Esophagus muscularis mucosa (tissue), 4 donors: ENCODE results near the gene TMC1. TPM values are rescaled to one million over a fixed set of nuclear protein-coding genes. Genes with fewer than 3 reads are reported as not detected.

Experiments used
- DNase-seq: peaks from one replicate; pipeline ENCODE4 v3.0.0-alpha.2; 2017; ENCODE audit errors: extremely low spot score
- H3K27ac ChIP-seq, 4 donors: fragments of 200-600 bp; sonication (generic); replicated peaks in 1 of 4; 1 replicate in 3 of 4; 2 replicates in 1 of 4; pipeline ENCODE4 v1.5.1; 2016 to 2019; ENCODE audit warnings: mild to moderate bottlenecking in 1 of 4
- H3K27me3 ChIP-seq, 4 donors: fragments of 200-600 bp; sonication (generic); one replicate each; pipeline versions ENCODE4 v1.5.1 to v1.6.0; 2016 to 2019
- H3K36me3 ChIP-seq, 4 donors: fragments of 200-600 bp; sonication (generic); one replicate each; pipeline ENCODE4 v1.5.1; 2016 to 2019
- H3K4me1 ChIP-seq, 4 donors: fragments of 200-600 bp; sonication (generic); one replicate each; pipeline ENCODE4 v1.5.1; 2016 to 2019
- H3K4me3 ChIP-seq, 4 donors: fragments of 200-600 bp; sonication (generic); 1 replicate in 2 of 4; 2 replicates in 2 of 4; pipeline ENCODE4 v1.5.1; 2016 to 2019; ENCODE audit warnings: mild to moderate bottlenecking in 4 of 4, moderate library complexity in 1 of 4
- H3K9me3 ChIP-seq, 4 donors: fragments of 200-600 bp; sonication (generic); 1 replicate in 3 of 4; 2 replicates in 1 of 4; pipeline ENCODE4 v1.5.1; 2016 to 2019
- EP300 ChIP-seq: sonication (generic); formaldehyde crosslinking; IDR thresholded peaks from one replicate; pipeline ENCODE4 v1.6.1; 2017; ENCODE audit warnings: antibody characterized with exemption
- POLR2A ChIP-seq: fragments of 450-650 bp; IDR thresholded peaks from one replicate; pipeline ENCODE4 v1.6.1; 2017; ENCODE audit warnings: antibody characterized with exemption, moderate library complexity, mild to moderate bottlenecking, low read depth
- POLR2AphosphoS5 ChIP-seq, 2 donors: sonication (generic); formaldehyde crosslinking; IDR thresholded peaks; one replicate each; pipeline ENCODE4 v1.6.1; 2017; ENCODE audit warnings: antibody characterized with exemption in 2 of 2
- WGBS: methylation state at CpG from one replicate; pipeline ENCODE4 v1.1.5; 2018; 5-methylcytosine and 5-hydroxymethylcytosine counted together
- intact Hi-C: fragments of 100-400 bp; cut with DNase I; formaldehyde crosslinking; loops from one replicate; pipeline ENCODE4 v1.15.1; 2023
- total RNA-seq, 4 donors: library from RNA; depleted of rRNA; stranded (reverse); fragments of >200 nt; gene quantifications; one replicate each; pipeline versions ENCODE4 v1.1.0 to v1.2.1, GENCODE V29; 2016
- TF ChIP-seq, protein P1 (sequence below), 3 experiments: fragments of 200-600 bp in 2 of 3; fragments of 450-650 bp in 1 of 3; sonication (generic) in 2 of 3; IDR thresholded peaks; one replicate each; pipeline ENCODE4 v1.5.1; 2017 to 2019; ENCODE audit warnings: antibody characterized with exemption in 3 of 3, mild to moderate bottlenecking in 2 of 3, moderate library complexity in 1 of 3

Gene TMC1
- total RNA-seq, 4 donors from 2014 or later = not detected

DNA sequence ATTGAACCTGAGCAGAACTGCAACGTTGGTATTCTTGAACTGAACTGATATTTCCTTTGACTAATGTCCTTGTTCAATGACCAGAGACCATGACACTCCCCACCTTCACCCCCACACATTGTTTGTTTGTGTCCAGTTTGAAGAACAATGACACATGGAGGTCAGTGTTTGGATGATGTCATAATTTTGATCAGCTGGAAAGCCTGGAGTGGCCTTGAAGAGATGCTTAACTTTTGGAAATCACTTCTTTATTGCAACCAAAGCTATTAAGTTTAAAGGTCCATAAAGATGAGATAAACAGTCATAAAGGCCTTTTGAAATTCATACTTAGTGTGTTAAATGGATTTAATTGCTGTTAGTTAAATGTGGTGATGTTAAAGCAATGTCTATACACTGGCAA is 92.7 kb downstream of the TMC1 start:
- WGBS = 31% methylated on average over 1 of the region's 1 CpG
- TF ChIP-seq POLR2AphosphoS5 (IDR thresholded peaks at IDR 0.05) (no peak), EP300 (no peak), POLR2A (no peak)
- TF ChIP-seq, protein P1, sequence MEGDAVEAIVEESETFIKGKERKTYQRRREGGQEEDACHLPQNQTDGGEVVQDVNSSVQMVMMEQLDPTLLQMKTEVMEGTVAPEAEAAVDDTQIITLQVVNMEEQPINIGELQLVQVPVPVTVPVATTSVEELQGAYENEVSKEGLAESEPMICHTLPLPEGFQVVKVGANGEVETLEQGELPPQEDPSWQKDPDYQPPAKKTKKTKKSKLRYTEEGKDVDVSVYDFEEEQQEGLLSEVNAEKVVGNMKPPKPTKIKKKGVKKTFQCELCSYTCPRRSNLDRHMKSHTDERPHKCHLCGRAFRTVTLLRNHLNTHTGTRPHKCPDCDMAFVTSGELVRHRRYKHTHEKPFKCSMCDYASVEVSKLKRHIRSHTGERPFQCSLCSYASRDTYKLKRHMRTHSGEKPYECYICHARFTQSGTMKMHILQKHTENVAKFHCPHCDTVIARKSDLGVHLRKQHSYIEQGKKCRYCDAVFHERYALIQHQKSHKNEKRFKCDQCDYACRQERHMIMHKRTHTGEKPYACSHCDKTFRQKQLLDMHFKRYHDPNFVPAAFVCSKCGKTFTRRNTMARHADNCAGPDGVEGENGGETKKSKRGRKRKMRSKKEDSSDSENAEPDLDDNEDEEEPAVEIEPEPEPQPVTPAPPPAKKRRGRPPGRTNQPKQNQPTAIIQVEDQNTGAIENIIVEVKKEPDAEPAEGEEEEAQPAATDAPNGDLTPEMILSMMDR (IDR thresholded peaks at IDR 0.05) = no peak
- H3K27ac ChIP-seq = no peak overlapping the region

DNA sequence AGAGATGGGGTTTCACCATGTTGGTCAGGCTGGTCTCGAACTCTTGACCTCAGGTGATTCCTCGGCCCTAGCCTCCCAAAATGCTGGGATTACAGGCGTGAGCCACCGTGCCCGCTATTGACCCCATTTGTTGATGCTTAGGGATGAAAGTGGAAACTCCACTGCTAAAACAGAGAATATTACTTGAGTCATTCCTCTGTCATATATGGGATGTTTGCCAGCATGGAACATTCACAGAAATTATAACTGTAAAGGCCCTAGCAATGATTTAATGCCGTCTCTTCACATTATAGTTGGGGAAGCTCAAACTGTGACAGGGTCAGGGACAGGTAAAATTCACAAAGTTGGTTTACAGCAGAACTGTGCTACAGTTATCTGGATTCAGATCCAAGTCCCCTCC is 94.5 kb downstream of the TMC1 start:
- no peak overlapping the region for H3K4me3 ChIP-seq
- TF ChIP-seq POLR2A (no peak), EP300 (no peak), POLR2AphosphoS5 (IDR thresholded peaks at IDR 0.05) (no peak)
- TF ChIP-seq, protein P1 (IDR thresholded peaks at IDR 0.05) = no peak
- WGBS = 95% methylated on average over 6 of the region's 6 CpGs

More for the DNA sequence above, 92.7 kb downstream of the TMC1 start:
- no peak for DNase-seq
- Histone ChIP-seq H3K4me3 (no peak overlapping the region), H3K9me3 (no peaks in the 10 kb centered on the region), H3K27me3 (no peaks in the 10 kb centered on the region), H3K4me1 (no peaks in the 10 kb centered on the region), H3K36me3 (no peaks in the 10 kb centered on the region)
- intact Hi-C loops = no loop called here

DNA sequence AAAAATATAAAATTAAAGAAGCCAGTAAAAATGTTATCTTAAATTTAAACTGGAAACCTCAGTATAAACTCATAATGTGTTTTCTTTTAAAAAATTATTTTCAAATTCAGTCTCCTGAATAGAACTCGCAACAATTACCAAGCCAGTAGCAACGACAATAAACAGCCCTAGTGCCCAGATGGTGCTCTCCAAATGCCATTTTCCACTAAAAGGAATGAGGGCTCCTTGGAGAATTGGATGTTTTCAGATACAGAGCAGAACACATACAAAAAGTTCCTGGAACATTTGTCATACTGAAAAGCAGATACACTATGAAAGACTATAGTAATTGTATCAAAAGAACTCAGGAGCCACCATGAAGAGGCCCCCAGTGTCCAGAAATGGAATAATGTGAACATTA is 97.4 kb downstream of the TMC1 start:
- no peaks in the 10 kb centered on the region for H3K27me3 ChIP-seq
- intact Hi-C loops = no loop called here
- TF ChIP-seq EP300 = no peak
- no peak for TF ChIP-seq POLR2AphosphoS5 (IDR thresholded peaks at IDR 0.05)
- TF ChIP-seq, protein P1 (IDR thresholded peaks at IDR 0.05) = no peak
- no peak for TF ChIP-seq POLR2A
- no peak overlapping the region for H3K27ac ChIP-seq
- no peak for DNase-seq
- H3K4me1 ChIP-seq = no peaks in the 10 kb centered on the region
- no peak overlapping the region for H3K4me3 ChIP-seq
- no peaks in the 10 kb centered on the region for H3K36me3 ChIP-seq
- 89% methylated on average over 2 of the region's 2 CpGs for WGBS
- no peaks in the 10 kb centered on the region for H3K9me3 ChIP-seq

More for the DNA sequence above, 94.5 kb downstream of the TMC1 start:
- H3K9me3 ChIP-seq = no peaks in the 10 kb centered on the region
- no peaks in the 10 kb centered on the region for H3K27me3 ChIP-seq
- peak; percentile 4 for DNase-seq
- intact Hi-C loops = no loop called here
- no peaks in the 10 kb centered on the region for H3K4me1 ChIP-seq
- H3K36me3 ChIP-seq = no peaks in the 10 kb centered on the region
- no peak overlapping the region for H3K27ac ChIP-seq

- Histone ChIP-seq H3K27ac (no peak overlapping the region), H3K36me3 (no peaks in the 10 kb centered on the region), H3K27me3 (no peaks in the 10 kb centered on the region), H3K4me3 (no peak overlapping the region), H3K4me1 (no peaks in the 10 kb centered on the region), H3K9me3 (no peaks in the 10 kb centered on the region)
- intact Hi-C loops = no loop called here
- WGBS = 70% methylated on average over 2 of the region's 2 CpGs
- DNase-seq = no peak
- TF ChIP-seq POLR2A = no peak
- no peak for TF ChIP-seq POLR2AphosphoS5 (IDR thresholded peaks at IDR 0.05)
- TF ChIP-seq EP300 = no peak
- TF ChIP-seq, protein P1 (IDR thresholded peaks at IDR 0.05) = no peak
Measured at GRCh38 chr9:72622186-72622585, 100.8 kb downstream of the TMC1 start.

GRCh38 chr9:72623156-72623555 is 101.7 kb downstream of the TMC1 start:
- Histone ChIP-seq H3K9me3 (no peaks in the 10 kb centered on the region), H3K4me3 (no peak overlapping the region), H3K36me3 (no peaks in the 10 kb centered on the region), H3K27me3 (no peaks in the 10 kb centered on the region), H3K4me1 (peaks cover 0 to 2% (median 0%) of the 10 kb centered on the region in 4 donors), H3K27ac (no peak overlapping the region)
- TF ChIP-seq, protein P1 (IDR thresholded peaks at IDR 0.05) = no peak
- TF ChIP-seq POLR2AphosphoS5 (IDR thresholded peaks at IDR 0.05) = no peak
- no peak for TF ChIP-seq EP300
- no peak for TF ChIP-seq POLR2A
- 66% methylated on average over 2 of the region's 2 CpGs for WGBS
- intact Hi-C loops = no loop called here
- no peak for DNase-seq
